DOHH2 (cell line): ENCODE data around the gene GNAO1.

ENCODE experiments used
- H3F3A ChIP-seq: fragments of 200-600 bp; sonication (generic), shearing (Covaris generic); 2 replicates; pipeline ENCODE4 v1.6.0; 2016; ENCODE audit warnings: antibody characterized with exemption, mild to moderate bottlenecking; ENCODE audit not compliant: control insufficient read depth, insufficient read depth
- H3K27ac ChIP-seq: fragments of 200-600 bp; sonication (generic); 2 replicates; pipeline ENCODE4 v1.5.1; 2014; ENCODE audit warnings: low read depth, mild to moderate bottlenecking, low read length, moderate library complexity
- H3K27me3 ChIP-seq: fragments of 200-600 bp; sonication (generic); 2 replicates; pipeline ENCODE4 v1.6.1; 2014; ENCODE audit warnings: mild to moderate bottlenecking, low read length, mixed read lengths; ENCODE audit not compliant: control insufficient read depth
- H3K36me3 ChIP-seq: fragments of 200-600 bp; sonication (generic); 2 replicates; pipeline ENCODE4 v1.6.1; 2014; ENCODE audit warnings: mild to moderate bottlenecking, low read length, moderate library complexity, mixed read lengths; ENCODE audit not compliant: control insufficient read depth
- H3K4me1 ChIP-seq: fragments of 200-600 bp; sonication (generic); 2 replicates; pipeline ENCODE4 v1.6.1; 2014; ENCODE audit warnings: mild to moderate bottlenecking, low read length, mixed read lengths; ENCODE audit not compliant: control insufficient read depth
- H3K4me2 ChIP-seq: fragments of 200-600 bp; sonication (generic); 2 replicates; pipeline ENCODE4 v1.6.0; 2014; ENCODE audit warnings: mild to moderate bottlenecking, low read length, moderate library complexity
- H3K4me3 ChIP-seq: fragments of 200-600 bp; sonication (generic); 2 replicates; pipeline ENCODE4 v1.5.1; 2014; ENCODE audit warnings: mild to moderate bottlenecking, low read length, mixed read lengths
- H3K79me2 ChIP-seq: fragments of 200-600 bp; sonication (generic); 2 replicates; pipeline ENCODE4 v1.6.1; 2014; ENCODE audit warnings: mild to moderate bottlenecking, low read length, mixed read lengths; ENCODE audit not compliant: control insufficient read depth
- H3K9me2 ChIP-seq: fragments of 200-600 bp; sonication (generic); replicated peaks from 2 replicates; pipeline ENCODE4 v1.6.1; 2014; ENCODE audit warnings: mild to moderate bottlenecking, low read length, mixed read lengths; ENCODE audit not compliant: control insufficient read depth
- H3K9me3 ChIP-seq: fragments of 200-600 bp; sonication (generic); 2 replicates; pipeline ENCODE4 v1.6.1; 2014; ENCODE audit warnings: antibody characterized with exemption, low read length, mixed read lengths; ENCODE audit not compliant: control insufficient read depth, insufficient read depth
- H4K20me1 ChIP-seq: fragments of 200-600 bp; sonication (generic); 2 replicates; pipeline ENCODE4 v1.6.0; 2014; ENCODE audit warnings: low read depth, mild to moderate bottlenecking, antibody characterized with exemption, low read length, moderate library complexity; ENCODE audit not compliant: control insufficient read depth, insufficient read depth
- EZH2phosphoT487 ChIP-seq: fragments of 200-600 bp; sonication (generic); IDR thresholded peaks from 2 replicates; pipeline ENCODE4 v1.6.1; 2017; ENCODE audit warnings: borderline replicate concordance, mild to moderate bottlenecking, antibody characterized with exemption, low read length, moderate library complexity, mixed read lengths
- TF ChIP-seq, protein P1 (sequence below): fragments of 200-600 bp; sonication (generic); IDR thresholded peaks from one replicate; pipeline ENCODE4 v1.5.1; 2014; ENCODE audit warnings: antibody characterized with exemption, mild to moderate bottlenecking, low read depth, low read length; ENCODE audit not compliant: poor library complexity, severe bottlenecking

The GNAO1 gene

DNA sequence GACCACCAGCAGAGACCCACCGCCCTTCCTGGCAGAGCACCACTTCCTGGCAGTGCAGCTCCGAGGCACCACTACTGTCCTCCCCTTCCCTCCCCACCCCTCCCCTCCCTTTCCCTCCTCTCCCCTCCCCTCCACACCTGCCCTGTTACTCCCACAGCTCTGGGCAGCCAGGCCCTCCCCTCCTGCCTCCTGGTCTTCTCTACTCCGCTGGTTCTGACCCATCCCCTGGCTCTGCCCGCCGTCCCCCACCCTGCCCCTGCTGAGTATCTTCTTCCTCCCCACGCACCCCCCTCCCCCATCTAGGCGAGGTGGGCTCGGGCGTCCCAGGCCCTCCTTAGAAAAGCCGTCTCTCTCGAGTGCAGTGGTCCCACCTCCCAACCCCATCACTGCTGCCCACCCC, 156.4 kb downstream of the GNAO1 start:
- no peak overlapping the region for H3K4me3 ChIP-seq
- H3K9me2 ChIP-seq: no peaks in the 10 kb centered on the region
- H4K20me1 ChIP-seq: no peaks in the 10 kb centered on the region
- no peaks in the 10 kb centered on the region for H3K36me3 ChIP-seq
- H3K9me3 ChIP-seq: no peaks in the 10 kb centered on the region
- no peak overlapping the region for H3K27ac ChIP-seq
- no peaks in the 10 kb centered on the region for H3K4me1 ChIP-seq
- no peaks in the 10 kb centered on the region for H3F3A ChIP-seq
- no peak for TF ChIP-seq EZH2phosphoT487
- TF ChIP-seq, protein P1, sequence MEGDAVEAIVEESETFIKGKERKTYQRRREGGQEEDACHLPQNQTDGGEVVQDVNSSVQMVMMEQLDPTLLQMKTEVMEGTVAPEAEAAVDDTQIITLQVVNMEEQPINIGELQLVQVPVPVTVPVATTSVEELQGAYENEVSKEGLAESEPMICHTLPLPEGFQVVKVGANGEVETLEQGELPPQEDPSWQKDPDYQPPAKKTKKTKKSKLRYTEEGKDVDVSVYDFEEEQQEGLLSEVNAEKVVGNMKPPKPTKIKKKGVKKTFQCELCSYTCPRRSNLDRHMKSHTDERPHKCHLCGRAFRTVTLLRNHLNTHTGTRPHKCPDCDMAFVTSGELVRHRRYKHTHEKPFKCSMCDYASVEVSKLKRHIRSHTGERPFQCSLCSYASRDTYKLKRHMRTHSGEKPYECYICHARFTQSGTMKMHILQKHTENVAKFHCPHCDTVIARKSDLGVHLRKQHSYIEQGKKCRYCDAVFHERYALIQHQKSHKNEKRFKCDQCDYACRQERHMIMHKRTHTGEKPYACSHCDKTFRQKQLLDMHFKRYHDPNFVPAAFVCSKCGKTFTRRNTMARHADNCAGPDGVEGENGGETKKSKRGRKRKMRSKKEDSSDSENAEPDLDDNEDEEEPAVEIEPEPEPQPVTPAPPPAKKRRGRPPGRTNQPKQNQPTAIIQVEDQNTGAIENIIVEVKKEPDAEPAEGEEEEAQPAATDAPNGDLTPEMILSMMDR: no peak
- H3K4me2 ChIP-seq: no peak overlapping the region
- no peaks in the 10 kb centered on the region for H3K79me2 ChIP-seq
- peaks cover 3% of the 10 kb centered on the region; the same call in 1 of the 2 replicates for H3K27me3 ChIP-seq

DNA sequence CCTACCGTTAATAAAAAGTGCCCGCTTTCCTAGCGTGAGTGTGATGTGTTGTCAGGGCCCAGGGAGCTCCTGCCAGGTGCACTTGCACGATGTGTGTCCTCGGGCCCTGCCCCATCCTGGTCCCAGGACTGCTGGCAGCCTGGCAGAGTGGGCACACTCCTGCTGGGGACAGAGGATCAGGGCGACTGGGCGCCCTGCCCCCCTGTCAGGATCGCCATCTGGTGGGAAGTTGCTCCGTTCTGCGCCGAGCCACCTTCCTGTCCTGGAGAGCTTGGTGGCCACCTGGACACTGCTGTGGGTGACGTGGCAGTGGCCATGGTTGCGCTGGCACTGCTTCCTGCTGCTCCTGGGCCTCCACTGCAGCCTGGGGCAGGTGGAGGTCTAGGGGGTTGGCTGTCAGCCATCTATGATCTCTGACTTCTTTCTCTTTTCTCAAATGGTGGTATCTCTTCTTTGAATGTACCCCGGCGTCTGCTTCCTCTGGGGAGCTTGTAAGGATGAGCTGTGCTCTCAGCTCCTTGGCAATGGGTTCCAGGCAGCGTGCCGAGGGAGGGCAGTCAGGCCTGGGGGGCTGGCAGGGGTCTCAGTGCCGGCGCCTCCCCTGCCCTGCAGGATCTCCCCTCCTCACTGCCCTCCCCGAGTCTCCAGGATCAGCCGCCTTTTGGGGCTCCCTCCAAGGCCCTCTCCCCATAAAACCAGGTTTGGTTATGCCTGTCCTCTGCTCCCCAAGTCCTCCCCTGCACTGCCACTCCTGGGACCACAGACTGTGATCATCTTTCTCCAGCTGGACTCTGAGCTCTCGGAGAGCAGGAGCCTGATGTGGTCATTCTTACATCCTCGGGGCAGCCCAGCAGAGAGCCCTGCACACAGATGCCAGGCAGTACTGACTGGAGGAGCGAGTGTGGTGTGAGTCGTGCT, 157.1 kb downstream of the GNAO1 start:
- no peak overlapping the region for H3K27ac ChIP-seq
- no peaks in the 10 kb centered on the region for H3K9me3 ChIP-seq
- H3K4me2 ChIP-seq: no peak overlapping the region
- no peaks in the 10 kb centered on the region for H3K4me1 ChIP-seq
- no peaks in the 10 kb centered on the region for H4K20me1 ChIP-seq
- TF ChIP-seq, protein P1: no peak
- no peak for TF ChIP-seq EZH2phosphoT487
- H3K79me2 ChIP-seq: no peaks in the 10 kb centered on the region
- H3F3A ChIP-seq: no peaks in the 10 kb centered on the region
- no peaks in the 10 kb centered on the region for H3K36me3 ChIP-seq
- H3K9me2 ChIP-seq: no peaks in the 10 kb centered on the region
- H3K27me3 ChIP-seq: peaks cover 3% of the 10 kb centered on the region; the same call in 1 of the 2 replicates
- no peak overlapping the region for H3K4me3 ChIP-seq

DNA sequence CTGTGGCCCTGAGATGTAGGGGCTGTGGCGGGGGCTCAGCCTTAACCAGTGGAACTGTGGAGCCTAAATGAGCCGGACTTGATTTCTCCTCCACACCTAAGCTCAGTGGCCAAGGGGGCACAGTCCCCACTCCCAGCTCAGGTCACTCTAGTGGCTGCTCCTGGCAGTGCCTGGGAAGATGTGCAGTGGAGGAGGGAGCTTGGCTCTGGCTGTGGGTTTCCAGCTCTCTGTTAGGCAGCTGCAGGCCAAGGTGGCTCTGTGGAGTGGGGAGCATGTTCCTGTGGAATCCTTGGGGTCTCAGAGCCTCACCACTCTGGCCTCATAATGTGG, 157.8 kb downstream of the GNAO1 start:
- Histone ChIP-seq H3K9me2 (no peaks in the 10 kb centered on the region), H3F3A (no peaks in the 10 kb centered on the region), H3K9me3 (no peaks in the 10 kb centered on the region), H3K4me3 (no peak overlapping the region), H3K27ac (no peak overlapping the region), H4K20me1 (no peaks in the 10 kb centered on the region), H3K36me3 (no peaks in the 10 kb centered on the region), H3K79me2 (no peaks in the 10 kb centered on the region), H3K27me3 (peaks cover 3% of the 10 kb centered on the region; the same call in 1 of the 2 replicates), H3K4me1 (no peaks in the 10 kb centered on the region), H3K4me2 (no peak overlapping the region)
- TF ChIP-seq, protein P1: no peak
- no peak for TF ChIP-seq EZH2phosphoT487
